HG03457 (cell line): Measurements from ENCODE around the gene GIMAP6.
"Not testable (repeated sequence)": the region's sequence is repeated elsewhere in the genome, so short reads cannot be mapped to it uniquely, and the experiment has no call there.

Source experiments
- ATAC-seq: cut with Tn5 transposase; IDR thresholded peaks from one replicate; pipeline ENCODE4 v1.9.1; 2021; ENCODE audit warnings: moderate number of reproducible peaks; ENCODE audit not compliant: unreplicated experiment

The GIMAP6 gene

DNA sequence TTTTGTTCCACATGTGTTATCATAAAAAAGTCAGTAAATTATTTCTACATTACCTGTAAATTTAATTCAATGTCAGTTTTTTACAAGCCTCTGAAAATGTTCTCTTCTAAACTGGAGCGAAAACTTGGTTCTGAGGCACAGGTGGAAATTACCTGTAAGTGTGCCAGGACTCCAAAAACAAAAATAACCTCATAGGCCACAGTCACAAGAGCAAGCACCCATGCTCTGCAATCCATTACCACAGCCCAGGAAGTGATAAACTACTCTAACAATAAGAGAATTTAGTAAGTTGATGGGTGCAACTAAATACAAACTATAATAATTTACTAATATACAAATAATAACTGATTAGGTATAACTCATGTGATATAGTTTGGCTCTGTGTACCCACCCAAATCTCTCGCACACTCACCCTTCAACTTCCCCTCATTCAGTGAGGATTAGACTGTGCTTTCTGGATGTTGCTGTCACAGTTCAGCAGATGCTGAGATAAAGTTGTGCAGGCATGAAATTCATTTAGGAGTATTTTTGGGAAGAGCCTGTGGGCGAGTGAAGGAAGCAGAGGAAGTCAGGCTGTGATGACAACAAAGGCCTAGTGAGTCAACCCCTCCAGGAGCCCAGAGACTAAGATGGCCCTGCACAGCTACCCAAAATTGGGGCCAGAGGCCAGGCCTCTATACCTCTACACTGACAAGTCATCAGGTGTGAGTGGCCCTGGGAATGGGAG is 16.3 kb upstream of the GIMAP6 start:
- no peak for ATAC-seq

DNA sequence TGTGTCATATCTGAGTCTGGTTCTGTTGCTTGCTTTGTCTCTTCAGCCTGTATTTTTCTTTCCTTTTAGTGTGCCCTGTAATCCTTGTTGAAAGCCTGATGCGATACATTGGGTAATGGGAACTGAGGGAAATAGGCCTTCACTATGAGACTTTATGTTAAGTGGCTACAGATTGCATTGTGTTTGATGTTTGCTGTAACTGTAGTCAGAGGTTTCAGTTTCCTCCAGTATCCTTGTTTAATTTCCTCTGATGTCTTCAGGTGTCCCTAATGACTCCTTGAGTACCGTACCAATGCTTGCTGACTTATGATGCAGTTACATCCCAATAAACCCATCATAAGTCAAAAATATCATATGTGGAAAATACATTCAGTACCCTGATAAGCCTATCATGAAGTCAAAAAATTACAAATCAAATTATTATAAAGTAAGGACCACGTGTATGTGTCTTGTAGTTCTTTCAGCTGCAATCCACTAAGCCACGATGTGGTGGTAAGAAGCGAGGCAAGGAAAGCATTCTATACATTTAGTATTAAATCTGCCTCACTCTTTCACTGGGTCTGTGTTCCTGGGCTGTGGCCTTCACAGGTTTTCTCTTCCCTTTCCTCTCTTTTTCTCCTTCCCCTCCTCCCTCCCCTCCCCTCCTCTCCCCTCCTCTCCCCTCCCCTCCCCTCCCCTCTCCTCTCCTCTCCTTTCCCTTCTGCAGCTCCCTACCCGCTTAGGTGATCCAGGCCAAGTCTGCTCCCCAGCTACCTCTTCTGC is 13.3 kb upstream of the GIMAP6 start:
- ATAC-seq = no peak

DNA sequence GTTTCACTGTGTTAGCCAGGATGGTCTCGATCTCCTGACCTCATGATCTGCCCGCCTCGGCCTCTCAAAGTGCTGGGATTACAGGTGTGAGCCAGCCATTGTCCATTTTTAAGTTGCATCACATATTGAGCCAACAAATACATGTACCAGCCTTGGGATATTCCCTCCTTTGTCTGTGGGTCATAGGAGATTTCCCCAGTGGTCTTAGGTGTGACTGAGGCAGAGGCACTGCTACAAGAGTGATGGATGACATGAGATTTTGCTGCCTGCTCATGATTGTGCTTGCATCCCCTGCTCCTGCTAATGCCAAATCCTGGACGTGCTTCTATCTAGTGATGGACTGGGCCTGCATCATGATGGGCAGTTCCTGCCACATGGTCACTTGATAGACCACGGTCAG is 10.7 kb upstream of the GIMAP6 start:
- no peak for ATAC-seq

DNA sequence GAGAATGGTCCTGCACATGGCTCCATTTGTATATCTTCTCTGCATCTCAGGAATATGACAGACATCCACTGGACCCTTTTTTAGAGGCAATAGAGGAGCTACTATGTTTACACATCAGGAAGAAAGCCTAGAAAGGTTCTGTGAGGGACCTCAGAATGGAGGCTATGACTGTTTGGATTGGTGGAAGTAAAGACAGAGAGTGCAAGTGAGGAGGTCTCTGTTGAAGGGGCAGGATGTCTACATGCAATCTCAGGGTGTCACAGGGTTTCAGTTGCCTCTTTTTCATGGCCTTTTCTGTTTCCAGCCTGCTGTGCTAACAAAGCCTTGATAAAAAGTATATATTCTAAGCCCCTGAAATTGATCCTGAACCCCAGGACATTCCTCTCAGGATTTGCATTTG is 9.7 kb upstream of the GIMAP6 start:
- no peak for ATAC-seq

DNA sequence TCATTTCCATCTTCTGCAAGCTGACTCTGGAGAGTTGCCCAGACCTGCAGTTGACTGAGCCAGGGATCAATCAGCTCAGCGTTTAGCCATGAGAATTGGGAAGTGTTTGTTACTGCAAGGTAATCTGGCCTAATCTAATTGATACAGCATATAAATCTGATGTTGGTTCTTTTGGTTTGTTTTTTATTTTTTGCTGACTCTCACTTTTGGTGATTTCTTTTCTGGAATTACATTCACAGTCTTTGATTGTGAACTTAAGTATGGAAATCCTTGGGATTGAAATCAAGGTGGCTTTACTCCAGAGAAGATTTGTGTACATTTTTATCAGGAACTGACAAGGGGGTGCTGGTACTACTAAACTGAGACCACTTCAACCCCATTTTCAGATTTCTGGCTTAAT is 1.7 kb upstream of the GIMAP6 start:
- no peak for ATAC-seq

DNA sequence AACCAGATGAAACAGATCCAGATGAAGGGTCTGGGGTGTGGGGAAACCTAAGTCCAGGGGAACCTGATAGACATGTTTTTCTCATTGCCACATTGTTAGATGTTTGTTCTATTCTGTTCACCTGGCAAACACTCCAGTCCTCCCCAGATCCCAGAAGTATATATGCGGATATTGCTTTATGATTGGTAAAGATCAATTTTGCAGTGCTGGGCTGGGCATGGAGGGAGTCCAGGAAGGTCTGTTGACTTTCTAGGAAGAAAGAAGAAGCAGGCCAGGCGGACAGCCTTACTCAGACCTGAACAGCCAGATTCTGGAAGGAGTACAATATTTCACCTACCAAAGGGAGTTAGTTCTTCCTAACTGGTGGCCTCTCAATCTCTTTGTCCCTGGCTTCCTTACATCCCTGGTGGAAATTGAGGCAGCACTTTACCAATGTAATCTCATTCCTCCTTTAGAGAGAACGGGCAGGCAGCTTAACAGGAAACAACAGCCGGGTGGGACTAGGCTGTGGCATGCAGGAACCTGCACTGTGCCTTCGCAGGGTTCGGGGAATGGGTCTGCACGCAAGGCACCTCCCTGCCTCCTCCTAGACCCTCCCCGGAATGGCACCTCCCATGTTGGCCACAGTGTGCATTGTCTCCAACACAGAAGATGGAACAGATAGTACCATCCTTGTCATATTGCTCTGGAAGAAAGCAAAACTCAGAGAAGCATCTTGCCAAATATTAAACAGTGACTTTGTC is 930 bp downstream of the GIMAP6 start:
- no peak for ATAC-seq

DNA sequence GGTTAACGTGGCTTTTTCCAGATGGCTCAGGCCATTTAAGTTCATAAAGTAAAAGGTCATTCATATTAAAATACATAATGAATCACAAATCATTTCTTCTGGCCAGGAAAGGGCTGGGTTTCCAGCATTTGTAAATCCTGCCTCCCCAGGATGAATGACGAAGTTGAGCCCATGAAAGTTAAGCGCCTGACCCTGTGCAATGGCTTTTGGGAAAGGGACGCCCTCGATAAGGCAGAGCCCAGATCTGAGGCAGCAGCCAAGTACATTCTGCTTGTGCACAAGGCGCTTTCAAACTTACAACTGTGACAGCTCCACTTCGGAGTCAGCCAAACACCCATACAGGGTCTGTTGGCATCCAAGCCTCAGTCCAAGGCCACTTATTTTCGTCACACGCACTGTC is 2.8 kb downstream of the GIMAP6 start:
- no peak for ATAC-seq

DNA sequence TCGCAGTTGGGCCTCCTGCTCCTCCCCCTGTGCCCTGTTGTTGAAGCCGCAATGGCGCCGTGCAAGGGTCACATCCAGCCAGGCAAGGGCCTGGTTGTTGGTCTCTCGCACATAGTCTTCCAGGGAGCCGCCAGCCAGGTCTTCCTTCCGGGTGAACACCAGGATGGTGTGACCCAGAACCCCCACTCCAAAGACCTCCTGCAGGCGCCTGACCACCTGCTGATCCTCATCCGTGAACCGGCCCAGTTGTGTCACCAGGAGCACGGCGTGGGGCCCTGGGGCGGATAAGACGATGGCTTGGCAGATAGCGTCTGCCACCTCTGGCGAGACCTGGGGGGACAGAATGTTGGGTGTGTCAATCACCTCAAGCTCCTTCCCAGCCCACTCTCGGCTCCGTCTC is 4.2 kb downstream of the GIMAP6 start:
- ATAC-seq = no peak

DNA sequence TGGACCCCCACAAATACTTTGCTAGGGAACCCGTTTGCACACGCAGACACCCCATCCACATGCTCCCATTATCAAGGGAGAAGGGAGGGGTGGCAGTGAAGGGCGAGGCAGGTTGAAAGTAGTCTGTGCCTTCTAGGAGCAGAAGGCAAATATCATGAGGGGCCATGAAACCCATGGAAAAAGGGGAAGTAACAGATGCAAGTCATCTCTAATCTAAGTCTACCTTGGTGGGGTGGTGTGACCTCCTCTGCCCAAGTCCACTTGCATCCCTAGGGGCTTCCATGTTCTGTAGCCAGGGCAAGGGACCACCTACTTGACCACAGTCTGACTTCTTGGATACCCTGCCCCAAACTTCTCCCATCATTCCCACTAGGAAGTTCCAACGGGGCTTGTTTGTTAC is 5.5 kb downstream of the GIMAP6 start:
- no peak for ATAC-seq

DNA sequence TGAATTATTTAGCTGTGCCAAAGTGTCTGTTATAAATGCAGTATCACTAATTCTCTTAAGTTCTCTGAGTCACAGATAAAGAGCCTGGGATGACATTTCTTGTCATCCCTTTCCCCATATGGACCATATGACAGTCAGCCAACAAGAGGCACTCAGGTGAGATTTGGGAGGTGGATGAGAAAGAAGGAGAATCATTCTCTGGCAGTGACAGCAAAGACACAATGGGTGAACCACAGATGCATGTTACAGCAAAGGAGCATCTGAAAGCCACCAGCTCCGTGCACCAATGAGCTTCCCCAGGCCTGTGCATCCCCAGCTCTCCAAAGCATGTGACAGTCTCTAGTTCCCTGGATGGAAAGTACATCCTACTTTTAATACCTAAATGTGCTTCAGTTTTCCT is 10.8 kb downstream of the GIMAP6 start:
- ATAC-seq = no peak

DNA sequence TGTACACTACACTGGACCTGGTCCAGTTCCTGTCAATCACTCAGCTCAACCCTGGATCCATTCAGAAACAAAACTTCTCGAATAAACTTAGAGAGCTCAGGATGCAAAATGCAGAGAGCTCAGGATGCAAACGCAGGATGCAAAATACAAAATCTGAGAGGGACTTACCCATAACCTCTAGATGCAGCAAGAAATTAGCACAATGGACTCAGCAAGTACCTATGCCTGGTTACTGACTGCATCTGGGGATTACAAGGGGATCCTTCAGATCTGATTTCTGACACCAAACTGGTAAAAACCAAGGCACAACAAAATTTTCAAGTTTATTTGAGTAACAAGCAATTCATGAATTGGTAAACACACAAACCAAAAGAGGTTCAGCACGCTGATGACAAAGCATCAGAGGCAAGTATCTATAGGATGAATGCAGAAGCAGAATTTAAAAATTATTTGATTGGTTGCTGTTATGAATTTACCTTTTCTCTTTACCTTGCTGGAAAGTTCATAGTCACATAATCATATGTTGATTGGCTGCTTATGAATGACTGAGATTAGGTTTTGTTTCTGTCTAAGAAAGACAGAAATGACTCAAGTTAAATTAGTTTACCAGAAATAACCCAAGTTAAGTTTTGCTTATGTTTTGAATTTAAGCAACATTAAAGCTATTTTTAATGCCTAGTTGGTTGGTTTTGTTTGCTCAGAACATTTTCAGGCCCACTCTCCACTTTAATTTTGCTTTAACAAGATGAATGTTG is 11.4 kb downstream of the GIMAP6 start:
- no peak for ATAC-seq

DNA sequence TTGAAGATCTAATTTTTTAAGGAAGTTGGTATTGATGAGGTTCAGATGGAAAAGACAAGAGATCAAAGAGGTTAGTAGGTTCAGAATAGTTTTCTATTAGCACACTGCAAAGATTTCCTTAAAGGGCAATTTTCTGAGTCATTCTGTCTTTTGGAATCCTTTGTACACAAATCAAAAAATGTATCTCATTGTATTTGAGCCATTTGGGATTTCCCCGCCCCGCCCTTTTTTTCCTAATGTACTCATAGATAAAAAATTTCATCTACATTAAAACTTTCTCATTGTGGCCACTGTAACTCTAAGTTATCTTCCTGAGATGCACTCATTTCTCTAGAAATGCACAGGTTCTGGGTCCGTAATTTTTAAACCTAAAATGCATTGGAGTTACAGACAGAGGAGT is 12.1 kb downstream of the GIMAP6 start:
- ATAC-seq = no peak

DNA sequence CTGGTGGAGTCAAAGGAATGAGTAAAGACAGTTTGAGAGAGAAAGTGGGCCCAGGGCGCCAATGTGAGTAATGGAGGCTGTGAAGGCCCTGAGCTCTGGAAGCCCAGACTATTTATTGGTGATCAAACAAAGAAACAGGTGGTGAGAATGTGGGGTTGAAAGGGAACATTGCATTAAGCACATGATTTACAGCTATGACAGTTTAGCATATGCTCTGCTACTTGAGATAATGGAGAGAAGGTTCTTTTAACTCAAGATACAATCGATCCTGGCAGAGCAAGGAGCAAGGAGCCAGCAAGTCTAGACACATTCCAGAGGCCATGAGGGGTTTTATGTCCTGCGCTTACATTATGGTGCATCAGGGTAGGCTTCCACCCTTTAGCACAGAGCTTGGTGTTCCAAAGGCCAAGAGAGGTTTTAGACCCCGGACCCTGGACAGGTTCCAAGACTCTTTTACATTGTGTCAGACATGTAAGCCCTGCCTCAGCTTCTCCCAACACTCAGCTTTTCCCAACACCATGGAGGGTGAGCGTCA is 16.9 kb downstream of the GIMAP6 start:
- ATAC-seq = not testable (repeated sequence)

DNA sequence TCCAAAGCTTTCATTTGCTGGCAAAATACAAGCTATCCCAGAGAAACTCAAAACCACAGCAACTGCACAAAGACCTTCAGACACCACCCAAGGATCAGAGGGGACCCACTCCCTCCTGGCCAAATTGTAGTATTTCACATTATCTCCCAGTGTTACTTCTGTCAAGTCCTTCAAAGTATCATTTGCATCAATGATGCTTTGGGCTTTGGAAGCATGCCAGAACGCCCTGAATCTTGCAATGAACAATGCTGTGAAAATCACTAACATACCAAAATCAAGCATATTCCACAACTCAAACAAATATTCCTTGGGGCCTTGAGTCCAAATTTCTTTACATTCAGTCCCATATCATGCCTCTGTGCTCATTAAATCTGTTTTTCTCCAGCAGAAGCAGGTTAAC is 17.8 kb downstream of the GIMAP6 start:
- not testable (repeated sequence) for ATAC-seq

DNA sequence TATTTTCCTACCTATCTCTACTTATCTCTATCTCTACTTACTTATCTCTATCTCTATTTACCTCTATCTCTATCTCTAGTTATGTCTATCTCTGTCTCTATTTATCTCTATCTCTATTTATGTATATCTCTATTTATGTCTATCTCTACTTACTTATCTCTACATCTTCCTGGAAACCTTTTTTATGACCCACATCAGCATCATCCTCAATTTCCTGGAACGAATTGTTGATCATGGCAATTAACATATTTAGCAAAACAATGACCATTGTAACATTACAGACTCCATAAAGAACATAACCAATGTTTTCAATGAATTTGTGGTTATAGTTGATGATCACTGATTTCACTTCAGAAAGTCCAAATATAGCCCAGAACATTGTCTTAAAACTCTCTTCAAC is 18.3 kb downstream of the GIMAP6 start:
- no peak for ATAC-seq

DNA sequence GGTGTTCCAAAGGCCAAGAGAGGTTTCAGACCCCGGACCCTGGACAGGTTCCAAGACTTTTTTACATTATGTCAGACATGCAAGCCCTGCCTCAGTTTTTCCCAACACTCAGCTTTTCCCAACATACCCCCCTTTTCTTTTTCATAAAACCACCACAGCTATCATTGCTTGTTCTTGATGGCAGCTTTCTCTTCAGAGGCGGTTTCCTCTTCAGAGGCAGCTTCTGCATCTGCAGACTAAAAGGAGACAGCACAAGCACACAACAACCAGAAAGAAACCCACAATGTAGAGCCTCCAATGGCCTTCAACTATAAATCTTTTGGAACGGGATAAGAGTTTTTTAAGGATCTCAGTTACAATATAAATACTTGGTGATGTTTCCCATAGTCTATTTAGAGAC is 19.3 kb downstream of the GIMAP6 start:
- no peak for ATAC-seq

DNA sequence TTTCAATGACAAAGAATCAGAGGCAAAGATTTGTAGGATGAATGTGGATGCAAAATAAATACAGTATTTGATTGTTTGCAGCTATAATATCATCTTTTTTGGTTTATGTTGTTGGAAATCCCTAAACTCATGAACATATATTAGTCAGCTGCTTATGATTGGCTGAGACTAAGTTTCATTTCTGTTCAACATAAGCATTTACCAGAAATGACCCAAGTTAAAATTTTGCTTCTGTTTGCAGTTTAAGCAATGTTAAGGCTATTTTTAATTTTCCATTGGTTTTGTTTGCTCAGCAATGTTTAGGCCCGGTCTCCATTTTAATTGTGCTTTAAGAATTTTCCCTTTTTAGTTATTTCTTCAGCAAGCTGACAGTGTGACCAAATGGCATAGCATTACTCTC is 22.0 kb downstream of the GIMAP6 start:
- ATAC-seq = no peak

DNA sequence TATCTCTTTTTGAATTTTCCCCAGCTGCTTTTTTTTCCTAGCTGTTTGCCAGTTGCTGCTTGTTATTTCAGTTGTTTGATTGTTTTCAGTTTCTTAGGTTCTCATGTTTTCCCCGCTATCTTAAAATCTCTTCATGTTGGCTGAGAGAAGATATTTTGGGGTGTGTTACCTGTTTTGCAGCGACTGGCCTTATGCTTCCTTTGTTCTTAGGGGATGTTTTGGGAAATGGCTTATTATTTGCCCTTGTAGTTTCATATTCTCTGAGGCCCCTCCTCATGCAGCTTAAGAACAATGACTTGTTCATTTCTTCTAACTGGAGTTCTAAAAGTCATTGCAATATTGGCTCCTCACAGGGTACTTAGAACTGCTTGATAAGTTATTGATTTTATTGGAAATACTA is 28.6 kb downstream of the GIMAP6 start:
- not testable (repeated sequence) for ATAC-seq

DNA sequence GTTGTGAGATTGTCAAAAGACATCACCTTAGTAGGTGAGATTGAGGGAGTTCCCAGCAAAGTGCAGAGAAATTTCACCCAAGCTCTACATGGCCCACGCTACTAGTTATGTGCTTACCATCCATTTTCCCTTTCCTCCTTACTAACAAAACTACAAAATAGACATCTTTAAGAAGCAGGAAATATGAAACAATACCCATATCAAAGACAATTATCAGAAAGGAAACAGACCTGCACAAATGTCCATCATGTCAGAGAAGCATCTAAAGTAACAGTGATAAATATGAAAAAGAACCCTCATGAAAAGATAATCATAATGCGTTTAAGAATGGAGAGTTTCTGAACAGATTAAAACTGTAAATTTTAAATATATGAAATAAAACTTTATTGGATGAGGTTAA is 36.8 kb downstream of the GIMAP6 start:
- ATAC-seq = no peak

DNA sequence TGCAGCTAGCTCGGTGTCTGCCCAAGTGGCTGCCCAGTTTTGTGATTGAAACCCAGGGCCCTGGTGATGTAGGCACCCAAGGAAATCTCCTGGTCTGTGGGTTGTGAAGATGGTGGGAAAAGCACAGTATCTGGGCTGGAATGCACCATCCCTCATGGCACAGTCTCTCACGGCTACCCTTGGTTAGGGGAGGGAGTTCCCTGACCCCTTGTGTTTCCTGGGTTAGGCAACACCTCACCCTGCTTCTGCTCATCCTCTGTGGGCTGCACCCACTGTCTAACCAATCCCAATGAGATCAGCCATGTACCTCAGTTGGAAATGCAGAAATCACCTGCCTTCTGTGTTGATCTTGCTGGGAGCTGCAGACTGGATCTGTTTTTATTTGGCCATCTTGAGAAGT is 37.4 kb downstream of the GIMAP6 start:
- no peak for ATAC-seq

DNA sequence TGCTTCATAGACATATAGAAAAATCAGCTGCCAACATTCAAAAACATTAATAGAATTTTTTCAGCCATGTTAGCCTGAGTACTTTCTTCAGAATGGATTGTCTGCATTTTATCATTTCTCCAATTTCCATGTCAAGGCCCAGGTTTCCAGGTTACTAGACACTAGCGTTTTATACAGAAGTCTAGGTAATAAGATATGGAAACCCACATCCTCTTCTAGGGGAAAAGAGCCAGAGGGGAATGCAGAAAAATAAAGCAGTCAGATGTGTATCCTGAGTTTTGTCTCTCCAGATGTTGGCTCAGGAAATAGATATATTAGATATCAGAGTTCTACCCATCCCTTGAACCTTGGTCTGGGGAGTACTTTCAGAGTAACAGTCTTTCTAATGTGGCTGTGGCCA is 44.6 kb downstream of the GIMAP6 start:
- ATAC-seq = no peak
